PFSK-1 (cell line): ENCODE results near the gene PITHD1.

ENCODE experiments used
- FOXP2 ChIP-seq: optimal IDR thresholded peaks from 2 replicates; pipeline ENCODE3; 2011; ENCODE audit warnings: borderline replicate concordance, control low read depth, inconsistent platforms; ENCODE audit not compliant: insufficient read depth; ENCODE audit errors: extremely low read length, extremely low read depth
- TF ChIP-seq, protein P1 (sequence below), 2 experiments: IDR thresholded peaks; 2 replicates each; pipeline versions ENCODE4 v1.6.1 to v1.8.0; 2011 to 2012; ENCODE audit warnings: low read depth in 2 of 2, low read length in 2 of 2, control low read depth in 1 of 2, inconsistent platforms in 1 of 2, mild to moderate bottlenecking in 1 of 2, moderate library complexity in 1 of 2; ENCODE audit not compliant: insufficient read depth in 1 of 2

GRCh38 chr1:23792151-23792945, 14.1 kb downstream of the PITHD1 start:
- TF ChIP-seq, protein P1, sequence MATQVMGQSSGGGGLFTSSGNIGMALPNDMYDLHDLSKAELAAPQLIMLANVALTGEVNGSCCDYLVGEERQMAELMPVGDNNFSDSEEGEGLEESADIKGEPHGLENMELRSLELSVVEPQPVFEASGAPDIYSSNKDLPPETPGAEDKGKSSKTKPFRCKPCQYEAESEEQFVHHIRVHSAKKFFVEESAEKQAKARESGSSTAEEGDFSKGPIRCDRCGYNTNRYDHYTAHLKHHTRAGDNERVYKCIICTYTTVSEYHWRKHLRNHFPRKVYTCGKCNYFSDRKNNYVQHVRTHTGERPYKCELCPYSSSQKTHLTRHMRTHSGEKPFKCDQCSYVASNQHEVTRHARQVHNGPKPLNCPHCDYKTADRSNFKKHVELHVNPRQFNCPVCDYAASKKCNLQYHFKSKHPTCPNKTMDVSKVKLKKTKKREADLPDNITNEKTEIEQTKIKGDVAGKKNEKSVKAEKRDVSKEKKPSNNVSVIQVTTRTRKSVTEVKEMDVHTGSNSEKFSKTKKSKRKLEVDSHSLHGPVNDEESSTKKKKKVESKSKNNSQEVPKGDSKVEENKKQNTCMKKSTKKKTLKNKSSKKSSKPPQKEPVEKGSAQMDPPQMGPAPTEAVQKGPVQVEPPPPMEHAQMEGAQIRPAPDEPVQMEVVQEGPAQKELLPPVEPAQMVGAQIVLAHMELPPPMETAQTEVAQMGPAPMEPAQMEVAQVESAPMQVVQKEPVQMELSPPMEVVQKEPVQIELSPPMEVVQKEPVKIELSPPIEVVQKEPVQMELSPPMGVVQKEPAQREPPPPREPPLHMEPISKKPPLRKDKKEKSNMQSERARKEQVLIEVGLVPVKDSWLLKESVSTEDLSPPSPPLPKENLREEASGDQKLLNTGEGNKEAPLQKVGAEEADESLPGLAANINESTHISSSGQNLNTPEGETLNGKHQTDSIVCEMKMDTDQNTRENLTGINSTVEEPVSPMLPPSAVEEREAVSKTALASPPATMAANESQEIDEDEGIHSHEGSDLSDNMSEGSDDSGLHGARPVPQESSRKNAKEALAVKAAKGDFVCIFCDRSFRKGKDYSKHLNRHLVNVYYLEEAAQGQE (IDR thresholded peaks at IDR 0.05; ENCODE audit: insufficient read depth in 1 of 2, low read depth in 2 of 2, low read length in 2 of 2) = no peak
- TF ChIP-seq FOXP2 = no peak
